Astrocyte (in vitro differentiated cells and primary cell): ENCODE measurements around the gene GRID2. TPM values are rescaled to one million over a fixed set of nuclear protein-coding genes. Genes with fewer than 3 reads are reported as not detected.

Experiments
- DNase-seq: peaks from one replicate; pipeline ENCODE4 v3.0.0-alpha.2; 2010; ENCODE audit warnings: low read depth
- FAIRE-seq: peaks from 2 replicates; lab custom pipeline; 2011; peaks lifted over from hg19 to GRCh38; lab: Jason Lieb, UNC
- H2AFZ ChIP-seq: 2 replicates; pipeline ENCODE4 v1.6.0; 2012; ENCODE audit warnings: low read depth, low read length, inconsistent platforms
- H3K27ac ChIP-seq: 2 replicates; pipeline ENCODE4 v1.5.1; 2011; ENCODE audit warnings: low read depth, low read length, inconsistent platforms
- H3K27me3 ChIP-seq: 2 replicates; pipeline ENCODE4 v1.6.0; 2011; ENCODE audit warnings: low read length, inconsistent platforms; ENCODE audit not compliant: insufficient read depth
- H3K36me3 ChIP-seq: 2 replicates; pipeline ENCODE4 v1.5.1; 2011; ENCODE audit warnings: low read length, inconsistent platforms; ENCODE audit not compliant: insufficient read depth
- H3K4me1 ChIP-seq: 2 replicates; pipeline ENCODE4 v1.5.1; 2011; ENCODE audit warnings: low read length, inconsistent platforms; ENCODE audit not compliant: insufficient read depth
- H3K4me2 ChIP-seq: 2 replicates; pipeline ENCODE4 v1.6.0; 2012; ENCODE audit warnings: low read length, inconsistent platforms
- H3K4me3 ChIP-seq: 2 replicates; pipeline ENCODE4 v1.5.1; 2011; ENCODE audit warnings: low read depth, mild to moderate bottlenecking, low read length, inconsistent platforms; ENCODE audit not compliant: insufficient read depth
- H3K79me2 ChIP-seq: 2 replicates; pipeline ENCODE4 v1.6.0; 2012; ENCODE audit warnings: mild to moderate bottlenecking, low read length, inconsistent platforms; ENCODE audit not compliant: insufficient read depth
- H3K9ac ChIP-seq: 2 replicates; pipeline ENCODE4 v1.6.0; 2012; ENCODE audit warnings: mild to moderate bottlenecking, low read length, inconsistent platforms
- H3K9me3 ChIP-seq: 2 replicates; pipeline ENCODE4 v1.5.1; 2012; ENCODE audit warnings: low read depth, mild to moderate bottlenecking, low read length, inconsistent platforms; ENCODE audit not compliant: insufficient read depth
- H4K20me1 ChIP-seq: 2 replicates; pipeline ENCODE4 v1.6.0; 2012; ENCODE audit warnings: low read length, inconsistent platforms; ENCODE audit not compliant: insufficient read depth
- H3K27ac Mint-ChIP-seq: one replicate; pipeline ENCODE4 v1.8.0; 2021; ENCODE audit warnings: mild to moderate bottlenecking, mixed read lengths; ENCODE audit not compliant: unreplicated experiment
- H3K27me3 Mint-ChIP-seq: one replicate; pipeline ENCODE4 v1.8.0; 2021; ENCODE audit warnings: low read depth, mixed read lengths; ENCODE audit not compliant: unreplicated experiment
- H3K36me3 Mint-ChIP-seq: one replicate; pipeline ENCODE4 v1.8.0; 2021; ENCODE audit warnings: low read depth, mixed read lengths; ENCODE audit not compliant: unreplicated experiment
- H3K4me1 Mint-ChIP-seq: one replicate; pipeline ENCODE4 v1.8.0; 2021; ENCODE audit warnings: low read depth, mixed read lengths; ENCODE audit not compliant: unreplicated experiment
- H3K4me3 Mint-ChIP-seq: one replicate; pipeline ENCODE4 v1.8.0; 2021; ENCODE audit warnings: mild to moderate bottlenecking, moderate library complexity, mixed read lengths; ENCODE audit not compliant: unreplicated experiment
- H3K9me3 Mint-ChIP-seq: one replicate; pipeline ENCODE4 v1.8.0; 2021; ENCODE audit warnings: mild to moderate bottlenecking, mixed read lengths; ENCODE audit not compliant: unreplicated experiment
- EZH2 ChIP-seq: IDR thresholded peaks from 2 replicates; pipeline ENCODE4 v1.6.1; 2012; ENCODE audit warnings: mild to moderate bottlenecking, low read length, inconsistent platforms; ENCODE audit not compliant: insufficient read depth
- total RNA-seq: library from RNA; stranded (reverse); gene quantifications from 2 replicates; pipeline ENCODE4 v1.2.1, GENCODE V29; 2021
- TF ChIP-seq, protein P1 (sequence below): IDR thresholded peaks from 2 replicates; pipeline ENCODE4 v1.5.1; 2011; ENCODE audit warnings: low read depth, mild to moderate bottlenecking, inconsistent platforms, low read length, moderate library complexity; ENCODE audit not compliant: insufficient read depth

GRID2 gene
- total RNA-seq, 1 donor from 2014 or later: 0.14 TPM

DNA sequence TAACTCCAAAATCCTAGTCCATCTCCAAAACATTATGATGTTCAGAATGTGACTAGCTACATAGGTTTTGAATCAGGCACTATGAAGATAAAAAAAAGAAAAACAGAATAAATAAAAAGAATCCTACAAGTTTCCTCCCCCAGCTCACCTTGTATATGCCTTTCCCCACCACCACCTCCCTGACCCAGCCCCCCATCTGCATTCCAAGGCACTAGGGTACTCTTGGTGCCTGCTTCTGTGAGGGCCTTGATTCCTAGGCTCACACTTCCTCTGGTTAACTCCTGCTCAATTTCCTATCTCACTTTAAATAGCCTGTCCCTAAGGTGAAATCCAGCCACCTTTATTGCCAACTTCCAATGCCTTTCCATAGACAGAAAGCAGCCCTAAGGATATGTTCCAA is 1346.1 kb downstream of the GRID2 start:
- H3K4me3 ChIP-seq: no peak overlapping the region
- no peaks in the 10 kb centered on the region for H3K36me3 ChIP-seq
- DNase-seq: no peak
- H3K27ac Mint-ChIP-seq: no peak overlapping the region
- H3K36me3 Mint-ChIP-seq: no peaks in the 10 kb centered on the region
- no peak overlapping the region for H3K4me3 Mint-ChIP-seq
- no peaks in the 10 kb centered on the region for H3K27me3 ChIP-seq
- H3K27me3 Mint-ChIP-seq: no peaks in the 10 kb centered on the region
- no peaks in the 10 kb centered on the region for H3K9me3 ChIP-seq
- H3K27ac ChIP-seq: no peak overlapping the region
- H3K4me1 Mint-ChIP-seq: no peaks in the 10 kb centered on the region
- no peaks in the 10 kb centered on the region for H4K20me1 ChIP-seq
- H3K4me1 ChIP-seq: no peaks in the 10 kb centered on the region
- no peak overlapping the region for H2AFZ ChIP-seq
- no peak overlapping the region for H3K9ac ChIP-seq
- H3K79me2 ChIP-seq: no peaks in the 10 kb centered on the region
- TF ChIP-seq EZH2: no peak
- TF ChIP-seq, protein P1, sequence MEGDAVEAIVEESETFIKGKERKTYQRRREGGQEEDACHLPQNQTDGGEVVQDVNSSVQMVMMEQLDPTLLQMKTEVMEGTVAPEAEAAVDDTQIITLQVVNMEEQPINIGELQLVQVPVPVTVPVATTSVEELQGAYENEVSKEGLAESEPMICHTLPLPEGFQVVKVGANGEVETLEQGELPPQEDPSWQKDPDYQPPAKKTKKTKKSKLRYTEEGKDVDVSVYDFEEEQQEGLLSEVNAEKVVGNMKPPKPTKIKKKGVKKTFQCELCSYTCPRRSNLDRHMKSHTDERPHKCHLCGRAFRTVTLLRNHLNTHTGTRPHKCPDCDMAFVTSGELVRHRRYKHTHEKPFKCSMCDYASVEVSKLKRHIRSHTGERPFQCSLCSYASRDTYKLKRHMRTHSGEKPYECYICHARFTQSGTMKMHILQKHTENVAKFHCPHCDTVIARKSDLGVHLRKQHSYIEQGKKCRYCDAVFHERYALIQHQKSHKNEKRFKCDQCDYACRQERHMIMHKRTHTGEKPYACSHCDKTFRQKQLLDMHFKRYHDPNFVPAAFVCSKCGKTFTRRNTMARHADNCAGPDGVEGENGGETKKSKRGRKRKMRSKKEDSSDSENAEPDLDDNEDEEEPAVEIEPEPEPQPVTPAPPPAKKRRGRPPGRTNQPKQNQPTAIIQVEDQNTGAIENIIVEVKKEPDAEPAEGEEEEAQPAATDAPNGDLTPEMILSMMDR: no peak
- no peak overlapping the region for H3K4me2 ChIP-seq
- no peaks in the 10 kb centered on the region for H3K9me3 Mint-ChIP-seq
- no peak for FAIRE-seq

DNA sequence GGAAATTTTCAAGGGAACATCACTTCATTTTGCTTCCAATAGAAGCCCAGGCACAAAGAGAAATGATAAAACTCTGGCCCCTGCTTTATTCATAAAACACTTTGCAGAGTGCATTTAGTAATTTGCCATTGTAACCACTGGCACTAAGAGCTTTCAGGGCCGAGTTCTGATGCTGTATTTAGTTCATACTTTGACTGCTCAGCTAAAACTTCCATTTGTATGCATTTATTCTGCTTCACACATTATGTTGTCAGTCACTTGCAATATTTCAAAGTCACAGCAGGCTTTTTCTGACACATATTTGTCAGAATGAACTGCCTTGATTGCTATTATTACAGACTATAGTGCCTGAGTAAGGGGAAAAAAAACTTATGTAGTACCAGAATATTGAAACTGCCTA is 1350.4 kb downstream of the GRID2 start:
- H3K27me3 ChIP-seq: no peaks in the 10 kb centered on the region
- FAIRE-seq: no peak
- Mint-ChIP-seq H3K4me1 (peaks cover 7% of the 10 kb centered on the region), H3K4me3 (no peak overlapping the region), H3K27me3 (no peaks in the 10 kb centered on the region), H3K27ac (no peak overlapping the region), H3K9me3 (no peaks in the 10 kb centered on the region), H3K36me3 (no peaks in the 10 kb centered on the region)
- DNase-seq: no peak
- no peaks in the 10 kb centered on the region for H4K20me1 ChIP-seq
- TF ChIP-seq, protein P1: no peak
- TF ChIP-seq EZH2: no peak
- no peak overlapping the region for H3K4me3 ChIP-seq
- no peak overlapping the region for H3K27ac ChIP-seq
- no peaks in the 10 kb centered on the region for H3K36me3 ChIP-seq
- no peak overlapping the region for H3K4me2 ChIP-seq
- H3K9me3 ChIP-seq: no peaks in the 10 kb centered on the region
- H3K4me1 ChIP-seq: no peaks in the 10 kb centered on the region
- H3K79me2 ChIP-seq: no peaks in the 10 kb centered on the region
- no peak overlapping the region for H3K9ac ChIP-seq
- no peak overlapping the region for H2AFZ ChIP-seq

DNA sequence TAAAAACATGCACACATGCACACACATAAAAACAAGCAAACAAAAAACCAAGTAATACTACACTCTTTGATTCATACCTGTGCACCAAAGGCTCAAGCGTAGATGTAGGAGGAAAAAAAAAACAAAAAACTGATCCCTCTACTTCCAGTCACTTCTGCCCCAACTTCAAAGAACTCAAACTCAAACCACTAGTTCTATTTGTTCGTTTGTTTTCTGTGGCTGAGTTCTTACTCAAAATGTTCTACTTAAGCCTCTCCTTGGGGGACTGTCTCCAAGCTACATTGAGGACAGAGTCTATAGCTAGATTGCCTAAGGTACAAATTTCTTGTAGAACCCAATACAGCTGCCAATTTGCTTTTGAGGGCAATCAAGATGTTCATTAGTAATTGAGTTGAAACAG is 1353.8 kb downstream of the GRID2 start:
- TF ChIP-seq, protein P1: no peak
- TF ChIP-seq EZH2: no peak
- H3K4me1 ChIP-seq: no peaks in the 10 kb centered on the region
- no peak overlapping the region for H3K27ac Mint-ChIP-seq
- DNase-seq (no peak), FAIRE-seq (no peak)
- H3K9ac ChIP-seq: no peak overlapping the region
- no peaks in the 10 kb centered on the region for H3K79me2 ChIP-seq
- no peaks in the 10 kb centered on the region for H3K27me3 Mint-ChIP-seq
- no peak overlapping the region for H3K4me3 ChIP-seq
- no peaks in the 10 kb centered on the region for H3K27me3 ChIP-seq
- no peaks in the 10 kb centered on the region for H3K9me3 ChIP-seq
- H3K9me3 Mint-ChIP-seq: no peaks in the 10 kb centered on the region
- no peaks in the 10 kb centered on the region for H4K20me1 ChIP-seq
- no peaks in the 10 kb centered on the region for H3K36me3 Mint-ChIP-seq
- no peak overlapping the region for H3K4me3 Mint-ChIP-seq
- peaks cover 11% of the 10 kb centered on the region for H3K4me1 Mint-ChIP-seq
- H3K36me3 ChIP-seq: no peaks in the 10 kb centered on the region
- no peak overlapping the region for H2AFZ ChIP-seq
- H3K27ac ChIP-seq: no peak overlapping the region
- H3K4me2 ChIP-seq: no peak overlapping the region
